Left lung (tissue), 10 donors: ENCODE measurements around the gene TFAP2E. TPM values are rescaled to one million over a fixed set of nuclear protein-coding genes. Genes with fewer than 3 reads are reported as not detected.
A peak's percentile ranks its signal among the peaks of the same experiment; 100 is the strongest.

Experiments used
- ATAC-seq: fragments of 200-7000 bp; cut with Tn5 transposase; one replicate; pipeline ENCODE4 v1.9.1; 2020; ENCODE audit warnings: moderate library complexity
- DNase-seq, 4 donors: peaks; one replicate each; pipeline ENCODE4 v3.0.0-alpha.2; 2013 to 2020
- H3K27ac ChIP-seq, 2 donors: fragments of 200-600 bp; sonication (generic) in 1 of 2; one replicate each; pipeline versions ENCODE4 v1.5.0 to v1.8.0; 2020 to 2021
- H3K27me3 ChIP-seq, 2 donors: fragments of 200-600 bp; sonication (generic) in 1 of 2; one replicate each; pipeline versions ENCODE4 v1.5.0 to v1.8.0; 2020 to 2021
- H3K36me3 ChIP-seq, 2 donors: fragments of 200-600 bp; sonication (generic) in 1 of 2; one replicate each; pipeline versions ENCODE4 v1.5.0 to v1.8.0; 2020 to 2021
- H3K4me1 ChIP-seq, 2 donors: fragments of 200-600 bp; one replicate each; pipeline ENCODE4 v1.8.0; 2021
- H3K4me3 ChIP-seq, 2 donors: fragments of 200-600 bp; sonication (generic) in 1 of 2; one replicate each; pipeline versions ENCODE4 v1.5.0 to v1.8.0; 2020 to 2021; ENCODE audit warnings: mild to moderate bottlenecking in 1 of 2
- H3K9me3 ChIP-seq, 2 donors: fragments of 200-600 bp; sonication (generic) in 1 of 2; one replicate each; pipeline versions ENCODE4 v1.5.0 to v1.8.0; 2020 to 2021
- intact Hi-C, 2 donors: fragments of 100-400 bp; cut with DNase I; formaldehyde crosslinking; loops; one replicate each; pipeline versions ENCODE4 v1.11.2 to v1.14.2; 2022
- polyA plus RNA-seq, 6 donors: library from polyadenylated mRNA; unstranded; fragments of 120-200 nt; gene quantifications; one replicate each; pipeline ENCODE4 v1.2.1, GENCODE V29; 2013; ENCODE audit not compliant: insufficient read length in 6 of 6
- total RNA-seq, 2 donors: library from RNA; stranded (reverse); fragmentation: NEBNext Ultra II Directional; extraction: Animal tissue kit (Norgen Biotek cat#: 25700); gene quantifications; one replicate each; pipeline ENCODE4 v1.2.1, GENCODE V29; 2021
- TF ChIP-seq, protein P1 (sequence below), 2 donors: fragments of 200-600 bp; sonication (generic) in 1 of 2; IDR thresholded peaks; one replicate each; pipeline versions ENCODE4 v1.5.0 to v1.8.0; 2021; ENCODE audit warnings: antibody characterized with exemption in 2 of 2
- donor health status: DM: no; HTN: yes; CAD: no.
- donor health status: DM: no; HTN: no; CAD: no.

Gene TFAP2E
- total and polyA plus RNA-seq, 8 donors: 1.3 to 7.4 (median 3.5) TPM

DNA sequence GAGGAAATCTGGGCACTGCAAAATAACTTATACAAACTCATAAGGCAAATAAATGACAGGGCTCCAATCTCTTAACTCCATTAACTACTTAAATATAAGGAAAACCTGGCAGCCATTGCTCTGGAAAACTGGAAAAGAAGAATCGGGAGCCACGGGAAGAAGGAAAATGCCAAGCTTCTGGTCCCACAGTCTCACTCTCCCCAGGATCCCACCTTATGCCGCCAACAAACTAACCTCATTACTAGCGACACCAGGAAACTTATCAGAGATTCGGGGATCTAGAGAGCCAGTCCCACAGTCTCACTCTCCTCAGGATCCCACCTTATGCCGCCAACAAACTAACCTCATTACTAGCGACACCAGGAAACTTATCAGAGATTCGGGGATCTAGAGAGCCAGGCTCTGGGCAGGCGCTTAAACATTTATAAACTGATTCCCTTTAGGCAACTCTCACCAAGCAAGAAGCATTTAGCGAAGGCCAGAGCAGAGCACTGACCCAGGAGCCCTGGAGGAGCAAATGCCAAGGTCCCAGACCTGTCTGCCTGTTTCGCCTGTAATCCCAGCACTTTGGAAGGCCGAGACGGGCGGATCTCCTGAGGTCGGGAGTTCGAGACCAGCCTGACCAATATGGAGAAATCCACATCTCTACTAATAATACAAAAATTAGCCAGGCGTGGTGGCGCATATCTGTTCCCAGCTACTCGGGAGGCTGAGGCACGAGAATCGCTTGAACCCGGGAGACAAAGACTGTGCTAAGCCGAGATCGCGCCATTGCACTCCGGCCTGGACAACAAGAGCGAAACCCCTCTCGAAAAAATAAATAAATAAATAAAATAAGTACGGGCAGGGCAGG lies 67.5 kb downstream of the TFAP2E start:
- intact Hi-C loops: no loop called here
- peak overlapping the region; percentile 79 to 88 for H3K4me3 ChIP-seq
- DNase-seq (no peak), ATAC-seq (no peak)
- peaks cover 0 to 6% of the 10 kb centered on the region in 2 donors for H3K36me3 ChIP-seq
- peak overlapping the region; percentile 92 to 94 for H3K27ac ChIP-seq
- TF ChIP-seq, protein P1, sequence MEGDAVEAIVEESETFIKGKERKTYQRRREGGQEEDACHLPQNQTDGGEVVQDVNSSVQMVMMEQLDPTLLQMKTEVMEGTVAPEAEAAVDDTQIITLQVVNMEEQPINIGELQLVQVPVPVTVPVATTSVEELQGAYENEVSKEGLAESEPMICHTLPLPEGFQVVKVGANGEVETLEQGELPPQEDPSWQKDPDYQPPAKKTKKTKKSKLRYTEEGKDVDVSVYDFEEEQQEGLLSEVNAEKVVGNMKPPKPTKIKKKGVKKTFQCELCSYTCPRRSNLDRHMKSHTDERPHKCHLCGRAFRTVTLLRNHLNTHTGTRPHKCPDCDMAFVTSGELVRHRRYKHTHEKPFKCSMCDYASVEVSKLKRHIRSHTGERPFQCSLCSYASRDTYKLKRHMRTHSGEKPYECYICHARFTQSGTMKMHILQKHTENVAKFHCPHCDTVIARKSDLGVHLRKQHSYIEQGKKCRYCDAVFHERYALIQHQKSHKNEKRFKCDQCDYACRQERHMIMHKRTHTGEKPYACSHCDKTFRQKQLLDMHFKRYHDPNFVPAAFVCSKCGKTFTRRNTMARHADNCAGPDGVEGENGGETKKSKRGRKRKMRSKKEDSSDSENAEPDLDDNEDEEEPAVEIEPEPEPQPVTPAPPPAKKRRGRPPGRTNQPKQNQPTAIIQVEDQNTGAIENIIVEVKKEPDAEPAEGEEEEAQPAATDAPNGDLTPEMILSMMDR (IDR thresholded peaks at IDR 0.05): no peak
- no peaks in the 10 kb centered on the region for H3K9me3 ChIP-seq
- H3K27me3 ChIP-seq: peaks cover under 1 to 13% of the 10 kb centered on the region in 2 donors
- H3K4me1 ChIP-seq: peaks cover 21 to 53% of the 10 kb centered on the region in 2 donors

- DNase-seq (peak; percentile 96 to 97 (median 96)), ATAC-seq (peak; percentile 96)
- TF ChIP-seq, protein P1 (IDR thresholded peaks at IDR 0.05): no peak
- peak within 1 kb of the TSS; percentile 79 to 88 for H3K4me3 ChIP-seq
- peaks cover 3 to 21% of the 10 kb centered on the region in 2 donors for H3K27me3 ChIP-seq
- no peaks in the 10 kb centered on the region for H3K36me3 ChIP-seq
- peak within 1 kb of the TSS; percentile 92 to 94 for H3K27ac ChIP-seq
- H3K9me3 ChIP-seq: no peaks in the 10 kb centered on the region
- H3K4me1 ChIP-seq: peaks cover 21 to 49% of the 10 kb centered on the region in 2 donors
- intact Hi-C loops: no loop called here
These were observed 68.2 kb downstream of the TFAP2E start, which contains the start of gene PSMB2 for GRCh38 chr1:35641233-35641866. Gene PSMB2 (minus strand): TSS chr1:35641526. CDS start chr1:35641432, 94 bp downstream.

DNA sequence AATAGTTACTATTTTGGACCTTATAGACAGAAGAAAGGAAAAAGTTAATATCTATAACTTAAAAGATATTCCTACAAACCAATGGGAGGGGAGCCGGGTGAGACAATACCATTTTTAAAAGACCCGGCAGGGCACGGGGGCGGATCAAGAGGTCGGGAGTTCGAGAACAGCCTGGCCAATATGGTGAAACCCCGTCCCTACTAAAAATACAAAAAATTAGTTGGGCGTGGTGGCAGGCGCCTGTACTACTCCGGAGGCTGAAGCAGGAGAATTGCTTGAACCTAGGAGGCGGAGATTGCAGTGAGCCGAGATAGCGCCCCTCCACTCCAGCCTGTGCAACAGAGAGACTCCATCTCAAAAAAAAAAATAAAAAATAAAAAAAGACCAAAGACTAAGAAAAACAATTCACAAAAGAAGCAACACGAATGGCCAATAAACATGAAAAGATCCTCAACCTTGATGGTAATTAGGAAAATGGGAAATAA lies 69.4 kb downstream of the TFAP2E start:
- no peak for DNase-seq
- TF ChIP-seq, protein P1 (IDR thresholded peaks at IDR 0.05): no peak
- Histone ChIP-seq H3K4me1 (peaks cover 21 to 37% of the 10 kb centered on the region in 2 donors), H3K4me3 (peak overlapping the region; percentile 79 to 88), H3K9me3 (no peaks in the 10 kb centered on the region), H3K36me3 (no peaks in the 10 kb centered on the region), H3K27ac (peak overlapping the region; percentile 92 to 94), H3K27me3 (peaks cover 3 to 32% of the 10 kb centered on the region in 2 donors)
- intact Hi-C loops: no loop called here
- no peak for ATAC-seq

GRCh38 chr1:35644204-35644603 lies 71.1 kb downstream of the TFAP2E start:
- DNase-seq (no peak), ATAC-seq (no peak)
- Histone ChIP-seq H3K27me3 (peaks cover 3 to 38% of the 10 kb centered on the region in 2 donors), H3K4me1 (peaks cover 7 to 20% of the 10 kb centered on the region in 2 donors), H3K4me3 (no peak overlapping the region), H3K36me3 (no peaks in the 10 kb centered on the region), H3K27ac (no peak overlapping the region), H3K9me3 (no peaks in the 10 kb centered on the region)
- TF ChIP-seq, protein P1 (IDR thresholded peaks at IDR 0.05): no peak
- intact Hi-C loops: no loop called here

Other genes with a start within 250 kb of the TFAP2E start
- gene KIAA0319L, start 15.9 kb upstream of the TFAP2E start, total RNA-seq: 10 to 100 TPM; 76.5 to 91.4 TPM
- gene KIAA0319L, start 15.9 kb upstream of the TFAP2E start, polyA plus RNA-seq: 100 to 1,000 TPM in 2 of 6 donors, 10 to 100 TPM in 4; 83.1 to 106 (median 94.9) TPM
- gene NCDN, start 15.5 kb upstream of the TFAP2E start, total RNA-seq: 10 to 100 TPM; 23.3 to 42.1 TPM
- 10 to 100 TPM; 18.2 to 27.2 (median 21.2) TPM for gene NCDN, start 15.5 kb upstream of the TFAP2E start, polyA plus RNA-seq
- gene PSMB2, start 68.2 kb downstream of the TFAP2E start, total RNA-seq: 10 to 100 TPM; 48.4 to 73.1 TPM
- gene PSMB2, start 68.2 kb downstream of the TFAP2E start, polyA plus RNA-seq: 10 to 100 TPM; 67.0 to 80.2 (median 70.7) TPM
- 10 to 100 TPM; 15.3 to 16.1 TPM for gene C1orf216, start 145.6 kb downstream of the TFAP2E start, total RNA-seq
- gene C1orf216, start 145.6 kb downstream of the TFAP2E start, polyA plus RNA-seq: 10 to 100 TPM; 11.1 to 15.4 (median 13.0) TPM
- 10 to 100 TPM in 1 of 2 donors, 1 to 10 TPM in 1; 9.1 to 10.6 TPM for gene CLSPN, start 196.7 kb downstream of the TFAP2E start, total RNA-seq
- 10 to 100 TPM in 5 of 6 donors, 1 to 10 TPM in 1; 9.4 to 18.8 (median 11.0) TPM for gene CLSPN, start 196.7 kb downstream of the TFAP2E start, polyA plus RNA-seq
- 10 to 100 TPM; 16.9 to 23.6 TPM for gene AGO4, start 234.7 kb downstream of the TFAP2E start, total RNA-seq
- gene AGO4, start 234.7 kb downstream of the TFAP2E start, polyA plus RNA-seq: 10 to 100 TPM; 30.2 to 39.1 (median 36.0) TPM